Smooth muscle cell (in vitro differentiated cells): ENCODE results near the gene S100A3. TPM values are rescaled to one million over a fixed set of nuclear protein-coding genes. Genes with fewer than 3 reads are reported as not detected.

Source experiments
- DNase-seq: peaks from one replicate; lab custom pipeline; 2025; ENCODE audit not compliant: unreplicated experiment; lab: John Stamatoyannopoulos, UW
- H2AFZ ChIP-seq: fragments of 200-600 bp; sonication (generic); 2 replicates; pipeline ENCODE4 v1.6.0; 2016; ENCODE audit warnings: antibody characterized with exemption, low read depth, mild to moderate bottlenecking
- H3F3A ChIP-seq: fragments of 200-600 bp; sonication (generic); 2 replicates; pipeline ENCODE4 v1.6.0; 2017; ENCODE audit warnings: antibody characterized with exemption, low read depth
- H3K27ac ChIP-seq: fragments of 200-600 bp; sonication (generic); 2 replicates; pipeline ENCODE4 v1.5.1; 2016; ENCODE audit warnings: low read depth, mild to moderate bottlenecking
- H3K27me3 ChIP-seq: fragments of 200-600 bp; sonication (generic); 2 replicates; pipeline ENCODE4 v1.6.1; 2016; ENCODE audit warnings: low read depth, mild to moderate bottlenecking
- H3K36me3 ChIP-seq: fragments of 200-600 bp; sonication (generic); 2 replicates; pipeline ENCODE4 v1.5.1; 2016; ENCODE audit warnings: low read depth
- H3K4me1 ChIP-seq: fragments of 200-600 bp; sonication (generic); 2 replicates; pipeline ENCODE4 v1.5.1; 2016; ENCODE audit warnings: low read depth
- H3K4me2 ChIP-seq: fragments of 200-600 bp; sonication (generic); 2 replicates; pipeline ENCODE4 v1.6.0; 2016; ENCODE audit warnings: mild to moderate bottlenecking
- H3K4me3 ChIP-seq: fragments of 200-600 bp; sonication (generic); 2 replicates; pipeline ENCODE4 v1.5.1; 2016; ENCODE audit warnings: mild to moderate bottlenecking
- H3K79me2 ChIP-seq: fragments of 200-600 bp; sonication (generic); 2 replicates; pipeline ENCODE4 v1.6.0; 2016; ENCODE audit warnings: low read depth, mild to moderate bottlenecking
- H3K9ac ChIP-seq: fragments of 200-600 bp; sonication (generic); 2 replicates; pipeline ENCODE4 v1.6.0; 2016; ENCODE audit warnings: low read depth
- H3K9me3 ChIP-seq: fragments of 200-600 bp; sonication (generic); replicated peaks from 2 replicates; pipeline ENCODE4 v1.5.1; 2016; ENCODE audit warnings: low read depth
- H4K20me1 ChIP-seq: fragments of 200-600 bp; sonication (generic); 2 replicates; pipeline ENCODE4 v1.6.0; 2016; ENCODE audit warnings: low read depth
- CTCF ChIP-seq: fragments of 200-600 bp; sonication (generic); IDR thresholded peaks from 2 replicates; pipeline ENCODE4 v1.5.1; 2017; ENCODE audit warnings: borderline replicate concordance, mild to moderate bottlenecking, antibody characterized with exemption; ENCODE audit not compliant: insufficient read depth, poor library complexity, severe bottlenecking
- WGBS: methylation state at CpG from one replicate; pipeline ENCODE4 v1.1.7; 2016; ENCODE audit warnings: low lambda C conversion rate; 5-methylcytosine and 5-hydroxymethylcytosine counted together
- polyA plus RNA-seq: library from polyadenylated mRNA; unstranded; fragments of >200 nt; fragmentation: Nextera tagmentation; extraction: Ambion mirVana; gene quantifications from 2 replicates; pipeline ENCODE4 v1.2.1, GENCODE V29; 2016
- total RNA-seq: library from RNA; depleted of rRNA; stranded (reverse); fragments of >200 nt; gene quantifications from 2 replicates; pipeline ENCODE4 v1.2.3, GENCODE V29; 2014

Gene S100A3
- total and polyA plus RNA-seq, 2 experiments from 2014 or later, result 13.9 to 19.8 TPM

GRCh38 chr1:153553096-153553495, 4.0 kb upstream of the S100A3 start:
- H3K4me2 ChIP-seq, result no peak overlapping the region
- H2AFZ ChIP-seq, result no peak overlapping the region
- no peak for TF ChIP-seq CTCF

GRCh38 chr1:153552335-153552734, 3.3 kb upstream of the S100A3 start:
- no peak overlapping the region for H2AFZ ChIP-seq
- H3K4me3 ChIP-seq, result no peak overlapping the region
- H3F3A ChIP-seq, result no peaks in the 10 kb centered on the region
- no peaks in the 10 kb centered on the region for H4K20me1 ChIP-seq
- no peak overlapping the region for H3K27ac ChIP-seq
- no peaks in the 10 kb centered on the region for H3K36me3 ChIP-seq
- peaks cover 14% of the 10 kb centered on the region for H3K4me1 ChIP-seq
- no peak overlapping the region for H3K9ac ChIP-seq
- WGBS, result 91% methylated on average over 6 of the region's 8 CpGs
- no peaks in the 10 kb centered on the region for H3K27me3 ChIP-seq
- H3K4me2 ChIP-seq, result no peak overlapping the region
- no peaks in the 10 kb centered on the region for H3K79me2 ChIP-seq
- no peaks in the 10 kb centered on the region for H3K9me3 ChIP-seq
- no peak for TF ChIP-seq CTCF
- DNase-seq, result no peak

More at GRCh38 chr1:153553096-153553495, 4.0 kb upstream of the S100A3 start:
- Histone ChIP-seq H3K9ac (no peak overlapping the region), H3F3A (no peaks in the 10 kb centered on the region), H3K4me1 (peaks cover 11% of the 10 kb centered on the region), H4K20me1 (no peaks in the 10 kb centered on the region), H3K9me3 (no peaks in the 10 kb centered on the region), H3K27ac (no peak overlapping the region), H3K4me3 (no peak overlapping the region), H3K79me2 (no peaks in the 10 kb centered on the region), H3K27me3 (no peaks in the 10 kb centered on the region), H3K36me3 (no peaks in the 10 kb centered on the region)
- 91% methylated on average over 12 of the region's 12 CpGs for WGBS
- no peak for DNase-seq

GRCh38 chr1:153550827-153551500, 1.9 kb upstream of the S100A3 start:
- no peaks in the 10 kb centered on the region for H3K36me3 ChIP-seq
- H3K4me1 ChIP-seq, result peaks cover 27% of the 10 kb centered on the region
- no peak overlapping the region for H3K9ac ChIP-seq
- no peaks in the 10 kb centered on the region for H4K20me1 ChIP-seq
- peak overlapping the region; percentile 88 for H3K27ac ChIP-seq
- H3K9me3 ChIP-seq, result no peaks in the 10 kb centered on the region
- no peaks in the 10 kb centered on the region for H3F3A ChIP-seq
- H3K27me3 ChIP-seq, result no peaks in the 10 kb centered on the region
- no peak overlapping the region for H3K4me2 ChIP-seq
- no peak overlapping the region for H2AFZ ChIP-seq
- no peak for DNase-seq
- no peaks in the 10 kb centered on the region for H3K79me2 ChIP-seq
- no peak for TF ChIP-seq CTCF
- no peak overlapping the region for H3K4me3 ChIP-seq
- WGBS, result 93% methylated on average over 10 of the region's 10 CpGs

- 74% methylated on average over 4 of the region's 4 CpGs for WGBS
- Histone ChIP-seq H3K27me3 (no peaks in the 10 kb centered on the region), H3K79me2 (no peaks in the 10 kb centered on the region), H3K4me1 (peaks cover 33% of the 10 kb centered on the region), H3K27ac (peak overlapping the region; percentile 88), H4K20me1 (no peaks in the 10 kb centered on the region), H2AFZ (no peak overlapping the region), H3K36me3 (no peaks in the 10 kb centered on the region), H3F3A (no peaks in the 10 kb centered on the region), H3K4me3 (no peak overlapping the region), H3K4me2 (no peak overlapping the region), H3K9me3 (no peaks in the 10 kb centered on the region), H3K9ac (no peak overlapping the region)
- DNase-seq, result no peak
- no peak for TF ChIP-seq CTCF
These were observed 1.3 kb upstream of the S100A3 start for GRCh38 chr1:153550398-153550758.
